ENCODE results near the gene CCL14. TPM values are rescaled to one million over a fixed set of nuclear protein-coding genes. Genes with fewer than 3 reads are reported as not detected.

CCL14 gene
- total and polyA plus RNA-seq, 2 of the 13 experiments (the other 11 are each of a cell fraction or from before 2014, with no cell fraction given), result 1.1 to 1.7 TPM

DNA sequence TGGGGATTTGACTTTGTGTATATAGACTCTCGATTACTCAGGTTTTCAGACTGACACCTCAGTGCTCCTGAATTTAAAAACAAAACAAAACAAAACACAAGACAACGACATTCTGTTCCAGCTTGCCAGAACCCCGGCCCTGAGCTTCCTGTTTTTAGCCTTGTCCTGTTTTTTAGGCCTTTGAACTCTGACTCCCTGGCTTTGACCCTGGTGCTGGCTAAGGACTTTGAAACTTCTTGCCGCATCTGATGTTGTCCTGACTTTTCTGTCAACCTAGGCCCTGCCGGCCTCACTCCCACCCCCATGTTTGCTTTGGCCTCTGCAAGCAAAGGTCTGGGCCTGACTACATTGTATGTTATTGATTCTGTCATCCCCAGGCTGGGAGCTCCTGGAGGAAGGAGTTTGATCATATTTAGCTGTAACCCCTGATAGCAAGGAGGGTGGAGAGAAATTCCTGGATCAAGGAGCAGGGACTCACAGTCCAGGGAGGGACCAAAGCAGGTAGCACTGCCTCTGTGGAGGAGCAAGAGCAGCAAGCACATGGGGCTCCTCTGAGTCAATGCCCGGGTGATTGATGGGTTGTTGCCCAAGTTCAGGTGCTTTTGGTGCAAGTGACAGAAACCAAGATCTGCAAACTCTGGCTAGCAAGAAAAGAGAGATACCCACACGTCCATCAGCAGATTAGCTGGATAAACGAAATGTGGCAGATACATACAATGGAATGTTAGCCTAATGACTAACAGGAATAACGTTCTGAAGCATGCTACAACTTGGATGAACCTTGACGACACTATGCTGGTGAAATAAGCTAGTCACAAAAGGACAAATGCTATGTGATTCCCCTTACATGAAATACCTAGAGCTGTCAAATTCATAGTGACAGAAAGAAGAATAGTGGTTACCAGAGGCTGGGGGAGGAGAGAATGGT is 12.9 kb downstream of the CCL14 start (continued):
- TF ChIP-seq ZNF83 (CRISPR knock-in tag; IDR thresholded peaks at IDR 0.05; ENCODE audit: borderline replicate concordance) (no peak), ZNF160 (CRISPR knock-in tag; IDR thresholded peaks at IDR 0.05) (peak; percentile 72; the same call in 1 of the 2 replicates), KMT2A (CRISPR knock-in tag; IDR thresholded peaks at IDR 0.05) (peak; percentile 69; the same call in 1 of the 2 replicates), AGO2 (optimal IDR thresholded peaks at IDR 0.05; ENCODE audit: low read depth, low read length) (no peak), NCOA5 (CRISPR knock-in tag; IDR thresholded peaks at IDR 0.05) (no peak), NPAS2 (CRISPR knock-in tag; IDR thresholded peaks at IDR 0.05; ENCODE audit: borderline replicate concordance) (no peak), ZNF567 (CRISPR knock-in tag; IDR thresholded peaks at IDR 0.05; ENCODE audit: borderline replicate concordance) (no peak), ZNF792 (CRISPR knock-in tag; IDR thresholded peaks at IDR 0.05) (peak; percentile 50; the same call in 1 of the 2 replicates), TOE1 (CRISPR knock-in tag; IDR thresholded peaks at IDR 0.05) (no peak; the same call in 1 of the 2 replicates), JUN (CRISPR knock-in tag; IDR thresholded peaks at IDR 0.05) (peak; percentile 31; the same call in 1 of the 2 replicates), ATRX (CRISPR knock-in tag; IDR thresholded peaks at IDR 0.05; ENCODE audit: borderline replicate concordance) (no peak), SOX5 (CRISPR knock-in tag; IDR thresholded peaks at IDR 0.05; ENCODE audit: borderline replicate concordance) (peak; percentile 91)
- TF ChIP-seq, protein P1, sequence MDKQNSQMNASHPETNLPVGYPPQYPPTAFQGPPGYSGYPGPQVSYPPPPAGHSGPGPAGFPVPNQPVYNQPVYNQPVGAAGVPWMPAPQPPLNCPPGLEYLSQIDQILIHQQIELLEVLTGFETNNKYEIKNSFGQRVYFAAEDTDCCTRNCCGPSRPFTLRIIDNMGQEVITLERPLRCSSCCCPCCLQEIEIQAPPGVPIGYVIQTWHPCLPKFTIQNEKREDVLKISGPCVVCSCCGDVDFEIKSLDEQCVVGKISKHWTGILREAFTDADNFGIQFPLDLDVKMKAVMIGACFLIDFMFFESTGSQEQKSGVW (CRISPR knock-in tag; IDR thresholded peaks at IDR 0.05; ENCODE audit: borderline replicate concordance), result no peak
- TF ChIP-seq, protein P2, sequence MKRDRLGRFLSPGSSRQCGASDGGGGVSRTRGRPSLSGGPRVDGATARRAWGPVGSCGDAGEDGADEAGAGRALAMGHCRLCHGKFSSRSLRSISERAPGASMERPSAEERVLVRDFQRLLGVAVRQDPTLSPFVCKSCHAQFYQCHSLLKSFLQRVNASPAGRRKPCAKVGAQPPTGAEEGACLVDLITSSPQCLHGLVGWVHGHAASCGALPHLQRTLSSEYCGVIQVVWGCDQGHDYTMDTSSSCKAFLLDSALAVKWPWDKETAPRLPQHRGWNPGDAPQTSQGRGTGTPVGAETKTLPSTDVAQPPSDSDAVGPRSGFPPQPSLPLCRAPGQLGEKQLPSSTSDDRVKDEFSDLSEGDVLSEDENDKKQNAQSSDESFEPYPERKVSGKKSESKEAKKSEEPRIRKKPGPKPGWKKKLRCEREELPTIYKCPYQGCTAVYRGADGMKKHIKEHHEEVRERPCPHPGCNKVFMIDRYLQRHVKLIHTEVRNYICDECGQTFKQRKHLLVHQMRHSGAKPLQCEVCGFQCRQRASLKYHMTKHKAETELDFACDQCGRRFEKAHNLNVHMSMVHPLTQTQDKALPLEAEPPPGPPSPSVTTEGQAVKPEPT (CRISPR knock-in tag; IDR thresholded peaks at IDR 0.05; ENCODE audit: low read depth), result peak; percentile 61
- TF ChIP-seq, protein P3, sequence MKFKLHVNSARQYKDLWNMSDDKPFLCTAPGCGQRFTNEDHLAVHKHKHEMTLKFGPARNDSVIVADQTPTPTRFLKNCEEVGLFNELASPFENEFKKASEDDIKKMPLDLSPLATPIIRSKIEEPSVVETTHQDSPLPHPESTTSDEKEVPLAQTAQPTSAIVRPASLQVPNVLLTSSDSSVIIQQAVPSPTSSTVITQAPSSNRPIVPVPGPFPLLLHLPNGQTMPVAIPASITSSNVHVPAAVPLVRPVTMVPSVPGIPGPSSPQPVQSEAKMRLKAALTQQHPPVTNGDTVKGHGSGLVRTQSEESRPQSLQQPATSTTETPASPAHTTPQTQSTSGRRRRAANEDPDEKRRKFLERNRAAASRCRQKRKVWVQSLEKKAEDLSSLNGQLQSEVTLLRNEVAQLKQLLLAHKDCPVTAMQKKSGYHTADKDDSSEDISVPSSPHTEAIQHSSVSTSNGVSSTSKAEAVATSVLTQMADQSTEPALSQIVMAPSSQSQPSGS (CRISPR knock-in tag; IDR thresholded peaks at IDR 0.05), result peak; percentile 95
- TF ChIP-seq, protein P4, sequence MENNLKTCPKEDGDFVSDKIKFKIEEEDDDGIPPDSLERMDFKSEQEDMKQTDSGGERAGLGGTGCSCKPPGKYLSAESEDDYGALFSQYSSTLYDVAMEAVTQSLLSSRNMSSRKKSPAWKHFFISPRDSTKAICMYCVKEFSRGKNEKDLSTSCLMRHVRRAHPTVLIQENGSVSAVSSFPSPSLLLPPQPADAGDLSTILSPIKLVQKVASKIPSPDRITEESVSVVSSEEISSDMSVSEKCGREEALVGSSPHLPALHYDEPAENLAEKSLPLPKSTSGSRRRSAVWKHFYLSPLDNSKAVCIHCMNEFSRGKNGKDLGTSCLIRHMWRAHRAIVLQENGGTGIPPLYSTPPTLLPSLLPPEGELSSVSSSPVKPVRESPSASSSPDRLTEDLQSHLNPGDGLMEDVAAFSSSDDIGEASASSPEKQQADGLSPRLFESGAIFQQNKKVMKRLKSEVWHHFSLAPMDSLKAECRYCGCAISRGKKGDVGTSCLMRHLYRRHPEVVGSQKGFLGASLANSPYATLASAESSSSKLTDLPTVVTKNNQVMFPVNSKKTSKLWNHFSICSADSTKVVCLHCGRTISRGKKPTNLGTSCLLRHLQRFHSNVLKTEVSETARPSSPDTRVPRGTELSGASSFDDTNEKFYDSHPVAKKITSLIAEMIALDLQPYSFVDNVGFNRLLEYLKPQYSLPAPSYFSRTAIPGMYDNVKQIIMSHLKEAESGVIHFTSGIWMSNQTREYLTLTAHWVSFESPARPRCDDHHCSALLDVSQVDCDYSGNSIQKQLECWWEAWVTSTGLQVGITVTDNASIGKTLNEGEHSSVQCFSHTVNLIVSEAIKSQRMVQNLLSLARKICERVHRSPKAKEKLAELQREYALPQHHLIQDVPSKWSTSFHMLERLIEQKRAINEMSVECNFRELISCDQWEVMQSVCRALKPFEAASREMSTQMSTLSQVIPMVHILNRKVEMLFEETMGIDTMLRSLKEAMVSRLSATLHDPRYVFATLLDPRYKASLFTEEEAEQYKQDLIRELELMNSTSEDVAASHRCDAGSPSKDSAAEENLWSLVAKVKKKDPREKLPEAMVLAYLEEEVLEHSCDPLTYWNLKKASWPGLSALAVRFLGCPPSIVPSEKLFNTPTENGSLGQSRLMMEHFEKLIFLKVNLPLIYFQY (CRISPR knock-in tag; IDR thresholded peaks at IDR 0.05; ENCODE audit: borderline replicate concordance), result no peak; the same call in 1 of the 2 replicates
- TF ChIP-seq, protein P5, sequence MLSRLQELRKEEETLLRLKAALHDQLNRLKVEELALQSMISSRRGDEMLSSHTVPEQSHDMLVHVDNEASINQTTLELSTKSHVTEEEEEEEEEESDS (CRISPR knock-in tag; IDR thresholded peaks at IDR 0.05; ENCODE audit: borderline replicate concordance), result 0 out of 2 replicates have a peak, but pooled peaks have one; percentile 68
- TF ChIP-seq, protein P6, sequence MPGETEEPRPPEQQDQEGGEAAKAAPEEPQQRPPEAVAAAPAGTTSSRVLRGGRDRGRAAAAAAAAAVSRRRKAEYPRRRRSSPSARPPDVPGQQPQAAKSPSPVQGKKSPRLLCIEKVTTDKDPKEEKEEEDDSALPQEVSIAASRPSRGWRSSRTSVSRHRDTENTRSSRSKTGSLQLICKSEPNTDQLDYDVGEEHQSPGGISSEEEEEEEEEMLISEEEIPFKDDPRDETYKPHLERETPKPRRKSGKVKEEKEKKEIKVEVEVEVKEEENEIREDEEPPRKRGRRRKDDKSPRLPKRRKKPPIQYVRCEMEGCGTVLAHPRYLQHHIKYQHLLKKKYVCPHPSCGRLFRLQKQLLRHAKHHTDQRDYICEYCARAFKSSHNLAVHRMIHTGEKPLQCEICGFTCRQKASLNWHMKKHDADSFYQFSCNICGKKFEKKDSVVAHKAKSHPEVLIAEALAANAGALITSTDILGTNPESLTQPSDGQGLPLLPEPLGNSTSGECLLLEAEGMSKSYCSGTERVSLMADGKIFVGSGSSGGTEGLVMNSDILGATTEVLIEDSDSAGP (CRISPR knock-in tag; IDR thresholded peaks at IDR 0.05; ENCODE audit: borderline replicate concordance), result peak; percentile 67
